ENCODE measurements around the gene GNAO1. TPM values are rescaled to one million over a fixed set of nuclear protein-coding genes. Genes with fewer than 3 reads are reported as not detected.

Gene GNAO1
- under 0.01 TPM for total RNA-seq

DNA sequence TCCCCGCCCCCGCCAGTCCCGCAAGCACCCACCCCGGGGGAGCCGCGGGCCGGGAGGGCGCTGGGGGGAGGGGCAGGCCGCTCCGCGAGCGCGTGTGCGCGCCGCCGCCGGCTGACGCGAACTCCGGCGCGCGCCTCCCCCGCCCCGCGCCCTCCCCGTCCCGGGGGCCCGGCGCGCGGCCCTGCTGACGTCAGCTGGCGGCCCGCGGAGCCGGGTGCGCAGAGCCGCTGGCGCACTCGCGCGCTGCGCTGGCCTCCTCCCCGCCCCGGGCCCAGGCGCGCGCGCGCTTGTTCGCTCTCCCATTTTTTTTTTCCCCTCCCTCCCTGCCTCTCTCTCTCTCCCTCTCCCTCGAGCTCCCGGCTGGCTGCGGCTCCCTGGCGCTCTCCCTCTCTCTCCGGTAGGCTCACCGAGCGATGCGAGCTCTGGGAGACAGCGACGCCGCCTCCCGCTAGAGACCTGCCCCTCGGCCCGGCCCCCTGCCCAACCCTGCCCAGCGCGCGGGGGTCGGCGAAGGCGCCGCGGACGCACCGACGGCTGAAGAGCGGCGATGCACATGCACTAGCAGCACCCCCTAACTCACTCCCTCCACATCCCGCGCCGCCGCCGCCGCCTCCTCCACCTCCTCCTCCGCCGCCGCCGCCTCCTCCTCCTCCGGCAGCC, at the start of gene GNAO1:
TSS of gene GNAO1 (plus strand) at position 334 of the 660 bp plus-strand sequence. CDS start 747 bp downstream, outside the sequence.
- DNase-seq (ENCODE audit: low read depth in 2 of 3, low spot score in 2 of 3): peak in 2 of 3 donors; percentile 27 to 54

DNA sequence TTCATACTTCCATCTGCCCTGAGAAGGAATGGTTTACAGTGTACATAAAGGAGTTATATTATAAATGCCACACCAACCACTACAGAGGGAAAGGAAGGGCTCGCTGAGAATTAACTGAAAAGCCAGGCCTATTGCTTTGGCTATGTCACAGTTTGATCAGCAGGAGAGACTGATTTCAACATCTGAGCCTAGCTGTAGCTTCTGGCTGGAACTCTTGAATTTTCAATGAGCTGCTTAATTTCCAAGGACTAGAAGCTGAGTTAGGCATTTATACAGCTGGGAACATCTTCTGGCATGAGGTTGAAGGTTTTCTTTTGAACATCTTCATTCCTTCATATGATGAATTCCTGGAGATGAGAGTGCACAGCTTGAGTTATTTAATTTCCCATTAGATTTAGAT, 47.6 kb upstream of the GNAO1 start:
- DNase-seq (ENCODE audit: low read depth in 2 of 3, low spot score in 2 of 3): no peak

DNA sequence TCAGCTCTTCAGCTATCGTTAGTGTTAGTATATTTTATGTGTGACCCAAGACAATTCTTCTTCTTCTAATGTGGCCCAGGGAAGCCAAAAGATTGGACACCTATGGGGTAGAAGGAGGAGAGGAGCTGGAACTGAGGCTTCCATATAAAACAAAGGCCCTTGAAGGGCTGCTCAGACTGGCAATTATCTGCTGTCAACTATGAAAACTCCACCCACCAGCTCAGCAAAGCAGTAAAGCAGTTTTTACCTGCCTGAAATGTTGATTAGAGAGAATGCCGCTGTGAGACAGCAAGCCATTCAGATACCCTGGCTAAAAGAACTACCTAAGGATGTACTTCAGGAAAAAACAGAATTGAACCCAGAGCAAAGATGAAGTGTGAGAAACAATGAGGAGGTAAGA, 45.9 kb upstream of the GNAO1 start:
- no peak for DNase-seq (ENCODE audit: low read depth in 2 of 3, low spot score in 2 of 3)

DNA sequence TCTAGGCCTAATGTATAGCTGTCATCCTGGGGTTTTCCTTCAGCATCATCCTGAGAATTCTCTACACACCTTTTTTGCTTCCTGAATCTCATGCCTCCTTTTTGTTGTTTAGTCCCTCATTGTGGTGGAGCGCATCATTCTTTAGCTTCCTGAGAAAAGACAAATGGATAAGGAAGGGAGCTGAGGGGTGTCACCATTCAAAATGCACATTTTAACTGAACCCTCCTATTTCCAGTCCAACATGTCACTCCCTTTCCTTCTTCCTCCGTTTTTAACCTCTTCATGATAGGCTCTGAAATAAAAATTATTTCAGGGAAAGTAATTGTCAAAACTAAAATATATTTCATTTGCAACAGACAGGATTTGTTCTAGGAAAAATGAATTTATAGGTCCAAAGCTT, 39.7 kb upstream of the GNAO1 start:
- DNase-seq (ENCODE audit: low read depth in 2 of 3, low spot score in 2 of 3): no peak

DNA sequence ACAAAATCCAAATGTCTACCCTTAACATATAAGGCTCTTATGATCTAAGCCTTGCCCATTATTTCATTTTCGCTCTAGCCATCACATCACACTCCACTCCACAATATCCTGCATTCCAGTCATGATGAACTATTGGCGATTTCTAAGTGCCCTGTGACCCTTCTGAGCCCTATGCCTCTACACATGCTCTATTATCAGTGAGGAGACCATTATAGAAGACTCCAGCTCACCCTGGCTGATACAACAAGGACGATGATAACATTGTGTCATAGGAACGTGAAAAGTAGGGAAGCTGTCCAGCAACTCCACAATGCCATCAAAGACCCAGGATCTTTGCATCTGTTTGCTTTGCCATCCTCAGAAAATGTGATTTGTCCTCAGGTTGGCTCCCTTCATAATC, 29.6 kb upstream of the GNAO1 start:
- DNase-seq (ENCODE audit: low read depth in 2 of 3, low spot score in 2 of 3): no peak

DNA sequence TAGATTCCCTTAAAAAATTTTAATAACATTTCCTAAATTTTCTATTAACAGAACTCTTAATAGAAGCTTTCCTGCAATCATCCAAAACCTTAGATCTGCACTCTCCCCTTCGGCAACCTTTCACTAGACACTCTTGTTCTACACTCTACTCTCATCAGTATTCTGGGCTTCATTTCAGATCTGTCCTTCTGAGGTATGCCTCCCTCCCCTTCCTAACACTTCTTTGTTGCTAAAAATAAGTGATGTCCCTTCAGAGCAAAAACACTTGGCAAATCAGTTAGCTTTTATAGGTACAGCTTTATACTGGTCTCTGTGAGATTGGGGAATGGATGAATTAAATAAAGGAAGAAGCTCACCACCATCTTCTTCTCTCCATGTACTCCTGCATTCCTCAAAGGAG, 28.2 kb upstream of the GNAO1 start:
- DNase-seq (ENCODE audit: low read depth in 2 of 3, low spot score in 2 of 3): no peak

DNA sequence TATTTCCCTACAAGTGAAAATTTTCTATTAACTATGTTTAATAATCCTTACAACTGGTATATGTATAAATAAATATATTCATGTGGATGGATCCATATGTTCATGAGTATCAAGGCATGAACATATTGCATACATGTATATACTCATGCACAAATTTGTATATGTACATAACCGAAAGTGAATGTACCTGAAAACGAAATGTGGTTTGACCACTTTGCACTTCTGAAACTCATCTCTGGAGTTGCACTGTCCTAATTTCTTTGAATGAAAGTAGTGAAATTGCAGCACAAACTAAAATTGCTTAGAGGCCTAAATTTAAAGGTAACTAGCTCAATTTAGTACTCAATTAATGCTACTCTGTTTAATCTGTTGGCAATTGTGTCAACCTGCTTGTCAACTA, 27.4 kb upstream of the GNAO1 start:
- no peak for DNase-seq (ENCODE audit: low read depth in 2 of 3, low spot score in 2 of 3)

DNA sequence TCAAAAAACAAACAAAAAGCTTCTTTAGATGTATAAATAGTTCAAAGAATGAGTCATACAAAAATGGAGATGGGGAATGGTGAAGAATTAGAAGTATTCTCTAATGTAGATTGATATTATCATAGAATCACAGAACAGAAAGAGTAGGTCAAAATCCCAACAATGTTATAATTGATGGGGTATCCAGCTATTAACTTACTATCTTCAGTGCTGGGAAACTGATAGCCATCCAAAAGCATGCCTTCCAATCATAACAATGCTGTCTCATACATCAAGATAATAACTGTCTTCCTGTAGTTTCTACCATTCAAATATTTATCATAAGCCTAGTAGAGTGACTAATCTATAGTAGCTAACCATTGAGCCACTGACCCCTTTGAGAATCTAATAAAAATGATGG, 26.7 kb upstream of the GNAO1 start:
- DNase-seq (ENCODE audit: low read depth in 2 of 3, low spot score in 2 of 3): no peak

DNA sequence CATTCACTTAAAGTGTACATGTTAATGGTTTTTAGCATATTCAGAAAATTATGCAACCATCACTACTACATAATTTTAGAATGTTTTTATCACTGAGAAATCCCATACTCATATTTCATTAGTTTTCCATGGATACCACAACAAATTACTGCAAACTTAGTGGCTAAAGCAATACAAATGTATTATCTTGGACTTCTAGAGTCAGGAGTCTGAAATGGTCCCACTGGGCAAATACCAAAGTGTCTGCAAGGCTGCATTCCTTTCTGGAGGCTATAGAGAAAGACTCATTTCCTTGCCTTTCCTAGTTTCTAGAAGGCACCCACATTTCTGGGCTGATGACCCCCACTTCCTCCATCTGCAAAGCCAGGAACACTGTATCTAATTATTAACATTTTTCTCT, 16.9 kb upstream of the GNAO1 start:
- DNase-seq (ENCODE audit: low read depth in 2 of 3, low spot score in 2 of 3): no peak

DNA sequence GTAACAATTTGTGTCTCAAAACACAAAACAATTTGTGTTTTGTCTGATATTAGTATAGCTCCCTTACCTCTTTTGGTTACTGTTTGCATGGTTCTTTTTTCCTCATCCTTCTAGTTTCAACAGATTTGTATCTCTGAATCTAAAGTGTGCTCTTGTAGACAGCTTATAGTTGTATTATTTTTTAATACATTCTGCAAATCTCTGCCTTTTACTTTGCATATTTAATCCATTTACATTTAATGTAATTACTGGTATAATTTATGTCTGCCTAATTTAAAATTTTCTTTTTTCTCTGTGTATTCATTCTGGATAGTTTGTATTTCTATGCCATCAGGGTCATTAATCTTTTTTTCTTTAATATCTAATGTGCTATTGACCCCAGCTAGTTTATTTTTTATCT, 9.9 kb upstream of the GNAO1 start:
- DNase-seq (ENCODE audit: low read depth in 2 of 3, low spot score in 2 of 3): no peak

DNA sequence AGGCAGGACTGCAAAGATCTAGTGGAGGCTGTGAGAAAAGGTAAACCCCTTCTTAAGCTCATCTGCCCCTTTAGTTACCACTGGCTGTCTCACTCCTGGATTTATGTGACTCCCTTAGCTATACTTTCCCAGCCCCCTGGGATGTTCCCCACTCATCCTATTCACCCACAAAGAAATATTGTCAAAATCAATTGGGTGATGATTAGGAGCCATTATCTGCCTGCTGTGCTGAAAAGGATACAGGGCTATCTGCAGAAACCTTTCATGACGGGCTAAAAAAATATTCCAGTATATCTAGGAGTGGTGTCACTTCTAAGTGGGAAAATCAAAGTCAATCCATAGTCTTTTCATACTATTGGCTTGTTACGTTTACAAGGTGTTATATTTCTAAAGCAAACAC, 8.0 kb upstream of the GNAO1 start:
- DNase-seq (ENCODE audit: low read depth in 2 of 3, low spot score in 2 of 3): no peak

DNA sequence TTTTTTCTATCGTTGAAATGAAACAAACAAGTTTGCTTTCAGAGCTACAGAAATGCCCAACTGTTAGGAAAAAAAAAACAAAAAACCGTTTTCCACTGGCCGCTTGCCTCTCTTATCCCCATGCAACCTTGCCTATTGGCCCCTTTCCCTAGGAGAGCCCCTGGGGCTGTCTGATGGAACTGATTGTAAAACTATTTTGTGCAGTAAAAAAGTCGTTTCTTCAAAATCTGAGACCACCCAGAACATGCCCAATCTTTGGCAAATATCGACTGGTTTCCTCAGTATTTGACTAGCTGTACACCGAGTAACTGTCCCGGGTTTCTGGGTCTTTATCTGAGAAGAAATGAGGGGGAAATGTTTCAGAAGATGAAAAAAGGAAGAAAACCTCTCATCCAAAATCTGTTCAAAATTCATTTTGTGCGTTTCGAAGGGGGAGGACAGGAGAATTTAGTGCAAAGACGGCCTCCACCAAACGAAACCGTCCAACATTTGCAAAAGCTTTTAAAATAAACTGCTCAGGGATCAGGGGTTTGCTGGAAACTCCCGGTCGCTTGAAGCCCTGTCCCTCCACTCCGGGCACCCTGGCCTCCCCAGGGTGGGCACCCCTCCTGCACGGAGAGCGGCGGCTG, 1.1 kb upstream of the GNAO1 start:
- peak in 1 of 3 donors; percentile 6 for DNase-seq (ENCODE audit: low read depth in 2 of 3, low spot score in 2 of 3)

DNA sequence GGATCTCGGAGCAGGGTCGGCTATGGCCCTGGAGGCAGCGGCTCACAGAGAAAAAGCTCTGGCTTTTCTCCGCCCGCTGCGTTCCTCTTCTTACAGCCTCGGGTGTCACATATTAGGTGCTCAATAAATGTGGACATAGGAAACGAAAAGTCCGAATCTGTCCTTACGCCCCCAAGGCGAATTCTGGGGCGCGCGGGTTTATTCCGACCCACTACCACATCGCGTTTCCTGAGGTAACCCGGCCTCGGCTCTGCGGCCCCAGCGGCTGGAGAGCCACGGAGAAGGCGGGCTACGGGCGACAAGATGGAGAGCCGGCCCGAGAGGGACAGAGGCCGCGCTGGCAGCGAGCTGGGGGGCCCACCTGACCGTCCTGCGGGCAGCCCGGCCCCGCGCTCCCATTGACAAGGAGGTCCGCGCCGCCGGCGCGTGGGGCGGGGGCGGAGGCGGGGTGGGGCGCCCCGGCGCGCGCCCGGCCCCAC, 573 bp upstream of the GNAO1 start:
- DNase-seq (ENCODE audit: low read depth in 2 of 3, low spot score in 2 of 3): peak in 1 of 3 donors; percentile 21

DNA sequence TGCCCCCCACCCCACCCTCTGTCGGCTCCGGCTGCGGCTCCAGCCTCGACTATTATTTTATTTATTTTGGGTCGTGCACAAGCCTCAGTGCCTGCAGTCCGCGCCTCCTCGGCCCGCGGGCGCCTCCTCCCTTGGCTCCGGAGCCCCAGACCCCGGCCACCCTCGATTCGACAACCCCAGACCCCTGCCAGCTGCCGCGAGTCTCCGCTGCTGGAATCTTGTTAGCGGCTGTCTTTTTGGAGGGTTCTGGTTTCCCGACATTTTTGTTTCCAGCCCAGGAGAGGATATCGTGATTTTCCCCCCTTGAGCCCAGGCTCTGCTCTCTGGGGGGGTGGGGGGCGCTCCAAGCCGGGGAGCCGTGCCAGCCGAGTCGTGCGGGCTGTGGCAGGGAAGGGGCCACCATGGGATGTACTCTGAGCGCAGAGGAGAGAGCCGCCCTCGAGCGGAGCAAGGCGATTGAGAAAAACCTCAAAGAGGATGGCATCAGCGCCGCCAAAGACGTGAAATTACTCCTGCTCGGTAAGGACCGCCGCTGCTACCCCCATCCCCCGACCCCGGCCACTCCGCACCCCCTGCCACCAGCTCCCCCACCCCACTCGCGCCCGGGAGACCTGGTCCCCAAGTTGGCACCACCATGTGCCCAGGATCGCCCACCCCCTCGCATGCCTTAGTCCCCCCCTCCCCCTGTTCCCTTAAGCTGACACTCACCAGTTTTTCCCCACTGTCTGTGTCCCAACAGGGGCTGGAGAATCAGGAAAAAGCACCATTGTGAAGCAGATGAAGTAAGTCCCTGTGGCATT, 746 bp downstream of the GNAO1 start:
- no peak for DNase-seq (ENCODE audit: low read depth in 2 of 3, low spot score in 2 of 3)

DNA sequence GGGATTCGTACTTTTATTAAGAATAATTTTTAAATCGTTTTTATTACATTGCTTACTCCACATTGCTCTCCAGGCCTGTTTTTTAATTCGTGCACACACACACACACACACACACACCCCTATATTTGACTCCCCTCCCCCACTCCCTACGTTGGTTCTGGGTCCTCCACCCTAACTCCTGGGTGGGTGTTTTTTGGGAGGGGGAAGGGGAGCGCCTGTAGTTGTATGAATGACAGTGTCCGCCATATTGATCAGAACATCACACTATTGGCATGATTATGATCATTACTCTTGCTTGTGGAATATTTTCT, 1.3 kb downstream of the GNAO1 start:
- no peak for DNase-seq (ENCODE audit: low read depth in 2 of 3, low spot score in 2 of 3)

DNA sequence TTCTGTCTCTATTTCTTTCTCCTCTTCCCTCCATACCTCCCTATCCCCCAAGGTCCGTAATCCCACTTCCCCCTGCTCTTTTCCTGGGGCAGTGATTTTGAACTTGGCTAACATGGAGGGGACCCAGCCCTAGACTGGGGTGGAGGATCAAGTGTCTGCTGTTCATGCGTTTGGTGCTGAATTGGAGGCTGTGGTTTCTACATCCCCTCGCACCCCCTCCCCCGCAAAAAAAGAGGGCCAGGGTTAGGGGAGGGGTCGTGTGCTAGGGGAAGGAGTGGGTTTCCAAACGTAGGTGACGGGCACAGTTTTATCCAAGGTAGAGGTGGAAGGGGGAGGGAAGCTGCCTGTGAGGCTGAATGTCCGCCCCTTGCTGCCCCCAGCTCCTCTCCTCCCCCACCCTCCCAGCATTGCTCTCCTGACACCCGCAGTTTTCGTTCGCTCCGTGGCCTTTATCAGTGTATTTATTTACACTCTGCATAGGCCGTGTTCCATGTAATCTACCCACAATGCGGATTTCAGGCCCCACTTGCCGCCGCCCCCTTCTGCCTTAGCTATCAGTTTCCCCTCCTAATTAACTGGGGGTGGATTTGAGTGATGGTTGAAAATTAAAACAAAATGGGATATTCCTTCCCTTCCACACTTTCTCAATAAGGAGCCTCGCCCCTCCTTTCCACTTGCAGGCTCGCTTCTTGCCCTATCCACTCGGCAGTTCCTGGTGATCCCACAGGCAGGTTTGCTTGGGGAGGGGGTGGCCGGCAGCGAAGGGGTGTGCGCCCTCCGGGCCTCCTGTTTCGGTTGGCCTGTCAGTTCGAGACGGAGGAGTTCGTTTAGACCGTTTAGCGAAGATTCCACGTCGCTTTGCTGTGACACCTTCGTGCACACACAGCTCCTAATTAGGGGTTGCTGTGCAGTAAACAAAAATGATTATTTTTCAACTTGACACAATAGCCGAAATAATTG, 2.0 kb downstream of the GNAO1 start:
- peak in 1 of 3 donors; percentile 37 for DNase-seq (ENCODE audit: low read depth in 2 of 3, low spot score in 2 of 3)

DNA sequence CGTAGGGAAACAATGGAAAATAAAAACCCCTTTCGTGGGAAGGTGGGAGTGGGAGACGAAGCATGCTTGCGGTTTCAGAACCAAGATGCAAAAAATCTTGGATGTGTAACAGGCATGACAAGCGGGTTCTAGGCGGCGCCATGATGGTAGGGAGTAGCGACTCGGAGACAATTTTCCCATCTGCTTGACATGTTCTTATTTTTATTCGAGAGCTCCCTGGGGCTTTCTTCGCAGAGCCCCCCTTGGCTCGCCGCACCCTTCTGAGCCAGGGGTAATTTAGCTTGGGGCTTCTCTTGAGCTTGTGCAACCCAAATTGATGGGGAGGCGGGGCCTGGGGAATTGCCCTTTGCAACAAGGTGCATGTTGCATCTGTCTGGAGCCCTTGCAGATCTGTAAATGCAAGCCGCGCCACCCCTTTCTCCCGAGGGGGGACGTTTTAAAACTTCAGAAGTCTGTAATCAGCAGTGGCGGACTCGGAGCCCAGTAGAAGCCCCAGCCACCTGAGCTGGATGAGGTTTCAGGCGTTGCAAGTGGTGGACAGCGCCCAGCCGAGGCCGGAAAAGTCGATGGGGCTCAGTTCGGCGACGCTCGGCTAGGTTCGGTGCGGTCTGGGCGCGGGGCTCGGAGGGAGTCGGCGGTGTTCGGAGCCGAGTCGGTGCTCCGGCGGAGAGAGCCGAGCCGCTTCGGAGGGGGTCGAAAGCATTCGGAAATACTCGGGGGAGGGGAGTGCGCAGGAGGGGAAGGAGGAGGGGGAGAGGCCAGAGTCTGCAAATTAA, 2.9 kb downstream of the GNAO1 start:
- peak; percentile 42 to 90 (median 87) for DNase-seq (ENCODE audit: low read depth in 2 of 3, low spot score in 2 of 3)

DNA sequence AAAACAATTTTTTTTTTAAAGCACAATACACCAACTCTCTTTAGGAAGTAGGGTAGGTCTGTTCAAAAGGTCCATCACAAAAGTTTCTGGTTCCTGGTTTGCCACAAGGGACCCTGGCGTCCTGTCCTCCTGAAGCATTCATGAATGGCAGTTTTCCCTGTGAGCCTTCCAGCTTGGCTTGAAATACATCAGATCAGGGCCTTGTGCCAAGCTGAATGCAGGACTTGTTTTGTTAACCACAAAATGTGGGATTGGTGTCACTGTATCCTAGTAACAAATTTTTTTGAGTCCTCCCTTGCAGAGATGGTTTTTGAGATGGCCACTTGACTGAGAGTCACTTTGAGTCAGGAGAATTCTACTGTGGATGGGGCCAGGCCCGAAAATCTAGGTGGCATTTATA, 3.9 kb downstream of the GNAO1 start:
- DNase-seq (ENCODE audit: low read depth in 2 of 3, low spot score in 2 of 3): no peak

DNA sequence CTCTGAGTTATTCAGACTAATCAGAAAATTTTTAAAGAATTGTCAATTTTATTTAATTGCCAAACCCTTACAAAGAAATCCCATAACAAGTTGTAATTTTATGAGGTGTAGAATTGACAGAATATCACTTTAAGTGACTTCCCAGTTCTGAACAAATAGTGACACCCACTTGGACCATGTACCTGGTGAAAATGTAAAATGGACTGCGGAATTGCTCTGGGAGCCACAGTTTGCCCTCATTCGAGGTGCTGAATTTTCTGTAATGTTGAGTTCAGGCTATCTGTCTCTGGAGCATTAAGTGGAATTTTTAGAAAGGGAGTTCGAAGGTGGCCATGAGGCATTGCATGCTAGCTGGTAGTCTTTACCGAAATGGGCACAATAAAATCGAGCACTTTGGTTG, 5.1 kb downstream of the GNAO1 start:
- no peak for DNase-seq (ENCODE audit: low read depth in 2 of 3, low spot score in 2 of 3)

All from hematopoietic multipotent progenitor cell (in vitro differentiated cells).